ENCODE data around the gene DEAF1. TPM values are rescaled to one million over a fixed set of nuclear protein-coding genes. Genes with fewer than 3 reads are reported as not detected.

DEAF1 gene
- total and polyA plus RNA-seq, 9 of the 15 experiments (the other 6 are each of a cell fraction or from before 2014, with no cell fraction given) = 2.0 to 69.1 (median 26.8) TPM

GRCh38 chr11:708511-708910, 13.5 kb upstream of the DEAF1 start (continued):
- no peak for TF ChIP-seq ZBTB33 (CRISPR knock-in tag; IDR thresholded peaks at IDR 0.05)
- no peak for TF ChIP-seq RCOR1 (IDR thresholded peaks at IDR 0.05; ENCODE audit: borderline replicate concordance in 1 of 2, low read depth in 2 of 2, low read length in 2 of 2)
- no peak for TF ChIP-seq DEAF1 (CRISPR knock-in tag; IDR thresholded peaks at IDR 0.05)
- no peak for TF ChIP-seq NFYB (IDR thresholded peaks at IDR 0.05; ENCODE audit: extremely low read depth, insufficient read length)
- no peak for TF ChIP-seq ZNF282 (CRISPR knock-in tag; IDR thresholded peaks at IDR 0.05)
- TF ChIP-seq JUND (IDR thresholded peaks at IDR 0.05; ENCODE audit: borderline replicate concordance, low read depth, low read length) = no peak
- no peak for TF ChIP-seq JUND (tag; IDR thresholded peaks at IDR 0.05; ENCODE audit: borderline replicate concordance, low read depth, low read length)
- TF ChIP-seq SMARCA5 (IDR thresholded peaks at IDR 0.05) = no peak
- TF ChIP-seq ZNF197 (CRISPR knock-in tag; IDR thresholded peaks at IDR 0.05; ENCODE audit: low read depth) = no peak
- no peak for TF ChIP-seq TCF7L2 (IDR thresholded peaks at IDR 0.05; ENCODE audit: low read depth, low read length)
